Loucy (cell line): ENCODE results near the gene TSPAN9.

Source experiments
- H2AFZ ChIP-seq: fragments of 200-600 bp; sonication (generic); 2 replicates; pipeline ENCODE4 v1.6.0; 2016; ENCODE audit warnings: antibody characterized with exemption, mild to moderate bottlenecking, low read length, moderate library complexity
- H3F3A ChIP-seq: fragments of 200-600 bp; 2 replicates; pipeline ENCODE4 v1.6.0; 2016; ENCODE audit warnings: antibody characterized with exemption, low read depth, mild to moderate bottlenecking
- H3K27me3 ChIP-seq: fragments of 200-600 bp; sonication (generic); 2 replicates; pipeline ENCODE4 v1.6.1; 2014; ENCODE audit warnings: low read length, mild to moderate bottlenecking; ENCODE audit not compliant: insufficient read depth, poor library complexity, severe bottlenecking
- H3K36me3 ChIP-seq: fragments of 200-600 bp; sonication (generic); 2 replicates; pipeline ENCODE4 v1.6.1; 2016; ENCODE audit warnings: low read length; ENCODE audit not compliant: insufficient read depth
- H3K4me1 ChIP-seq: fragments of 200-600 bp; sonication (generic); 2 replicates; pipeline ENCODE4 v1.5.1; 2014; ENCODE audit warnings: low read length, mild to moderate bottlenecking; ENCODE audit not compliant: insufficient read depth, poor library complexity, severe bottlenecking
- H3K4me2 ChIP-seq: fragments of 200-600 bp; sonication (generic); 2 replicates; pipeline ENCODE4 v1.6.0; 2014; ENCODE audit warnings: antibody characterized with exemption, low read length, low read depth, mild to moderate bottlenecking; ENCODE audit not compliant: poor library complexity, severe bottlenecking
- H3K4me3 ChIP-seq: fragments of 200-600 bp; sonication (generic); 2 replicates; pipeline ENCODE4 v1.5.1; 2014; ENCODE audit warnings: low read length, mild to moderate bottlenecking, mixed read lengths; ENCODE audit not compliant: poor library complexity, severe bottlenecking
- H3K79me2 ChIP-seq: fragments of 200-600 bp; sonication (generic); 2 replicates; pipeline ENCODE4 v1.6.1; 2014; ENCODE audit warnings: low read length; ENCODE audit not compliant: insufficient read depth
- H3K9ac ChIP-seq: fragments of 200-600 bp; sonication (generic); 2 replicates; pipeline ENCODE4 v1.6.0; 2014; ENCODE audit warnings: mild to moderate bottlenecking, low read depth, low read length, moderate library complexity; ENCODE audit not compliant: poor library complexity, severe bottlenecking
- H3K9me2 ChIP-seq: fragments of 200-600 bp; sonication (generic); replicated peaks from 2 replicates; pipeline ENCODE4 v1.6.1; 2016; ENCODE audit warnings: low read depth, low read length, mixed read lengths
- H3K9me3 ChIP-seq: fragments of 200-600 bp; sonication (generic); 2 replicates; pipeline ENCODE4 v1.6.1; 2014; ENCODE audit warnings: mild to moderate bottlenecking, antibody characterized with exemption, low read length, low read depth; ENCODE audit not compliant: insufficient read depth
- H4K20me1 ChIP-seq: fragments of 200-600 bp; sonication (generic); 2 replicates; pipeline ENCODE4 v1.6.0; 2014; ENCODE audit warnings: antibody characterized with exemption, low read length, mild to moderate bottlenecking; ENCODE audit not compliant: insufficient read depth, poor library complexity, severe bottlenecking
- CTCF ChIP-seq: fragments of 200-600 bp; sonication (generic); conservative IDR thresholded peaks from 2 replicates; pipeline ENCODE4 v1.5.1; 2014; ENCODE audit warnings: mild to moderate bottlenecking, antibody characterized with exemption, low read length
- EZH2phosphoT487 ChIP-seq: fragments of 200-600 bp; IDR thresholded peaks from 2 replicates; pipeline ENCODE4 v1.6.1; 2018; ENCODE audit warnings: antibody characterized with exemption, mild to moderate bottlenecking, moderate library complexity, borderline replicate concordance

TSPAN9 gene

DNA sequence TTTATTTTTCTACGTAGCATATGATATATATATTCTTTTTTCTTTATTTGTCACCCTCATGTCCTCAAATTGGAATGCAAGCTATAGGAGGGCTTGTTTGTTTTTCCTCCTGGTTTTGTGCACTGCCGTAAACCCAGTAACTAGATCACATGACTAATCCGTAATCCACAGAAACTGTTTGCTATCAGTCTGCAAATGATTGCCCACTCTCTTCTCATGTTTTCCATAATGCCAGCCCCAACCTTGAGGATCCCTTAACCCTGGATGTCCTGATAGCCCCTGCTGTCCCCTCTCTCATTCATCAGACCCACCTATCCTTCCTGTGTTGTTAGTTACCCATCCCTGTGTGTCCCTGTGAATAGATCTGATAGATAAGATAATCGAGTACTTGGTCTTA, 94.0 kb downstream of the TSPAN9 start:
- Histone ChIP-seq H3K4me2 (no peak overlapping the region), H4K20me1 (no peaks in the 10 kb centered on the region), H3K9ac (no peak overlapping the region), H3K9me3 (no peaks in the 10 kb centered on the region), H3K9me2 (no peaks in the 10 kb centered on the region), H3K36me3 (no peaks in the 10 kb centered on the region), H3K4me3 (no peak overlapping the region), H3K4me1 (peaks cover 5% of the 10 kb centered on the region), H3K27me3 (no peaks in the 10 kb centered on the region), H3K79me2 (no peaks in the 10 kb centered on the region), H2AFZ (no peak overlapping the region), H3F3A (no peaks in the 10 kb centered on the region)
- no peak for TF ChIP-seq CTCF
- TF ChIP-seq EZH2phosphoT487: no peak

GRCh38 chr12:3172124-3173007, 95.2 kb downstream of the TSPAN9 start:
- Histone ChIP-seq H3K27me3 (no peaks in the 10 kb centered on the region), H4K20me1 (no peaks in the 10 kb centered on the region), H3K4me2 (no peak overlapping the region), H3K36me3 (no peaks in the 10 kb centered on the region), H3K9ac (no peak overlapping the region), H3K4me1 (peaks cover 5% of the 10 kb centered on the region), H2AFZ (no peak overlapping the region), H3K79me2 (no peaks in the 10 kb centered on the region), H3K4me3 (no peak overlapping the region), H3F3A (no peaks in the 10 kb centered on the region), H3K9me3 (no peaks in the 10 kb centered on the region), H3K9me2 (no peaks in the 10 kb centered on the region)
- no peak for TF ChIP-seq CTCF
- no peak for TF ChIP-seq EZH2phosphoT487

GRCh38 chr12:3173008-3173553, 95.9 kb downstream of the TSPAN9 start:
- TF ChIP-seq EZH2phosphoT487 (no peak), CTCF (no peak)
- Histone ChIP-seq H4K20me1 (no peaks in the 10 kb centered on the region), H2AFZ (no peak overlapping the region), H3K4me2 (no peak overlapping the region), H3K4me3 (no peak overlapping the region), H3F3A (no peaks in the 10 kb centered on the region), H3K79me2 (no peaks in the 10 kb centered on the region), H3K36me3 (no peaks in the 10 kb centered on the region), H3K9ac (no peak overlapping the region), H3K9me3 (no peaks in the 10 kb centered on the region), H3K27me3 (no peaks in the 10 kb centered on the region), H3K9me2 (no peaks in the 10 kb centered on the region), H3K4me1 (peaks cover 5% of the 10 kb centered on the region)
